MG63 (cell line): Measurements from ENCODE around the gene EFEMP2. TPM values are rescaled to one million over a fixed set of nuclear protein-coding genes. Genes with fewer than 3 reads are reported as not detected.
A peak's percentile ranks its signal among the peaks of the same experiment; 100 is the strongest.

ENCODE experiments used
- DNase-seq: peaks from one replicate; pipeline ENCODE4 v3.0.0-alpha.2; 2020
- H3K27me3 ChIP-seq: fragments of 250-450 bp; sonication (Bioruptor Pico); 2 replicates; pipeline ENCODE4 v1.5.1; 2020; ENCODE audit warnings: mild to moderate bottlenecking, moderate library complexity
- H3K36me3 ChIP-seq: fragments of 250-450 bp; sonication (Bioruptor Pico); 2 replicates; pipeline ENCODE4 v1.5.1; 2020; ENCODE audit warnings: mild to moderate bottlenecking, moderate library complexity
- H3K4me3 ChIP-seq: fragments of 250-450 bp; sonication (Bioruptor Pico); 2 replicates; pipeline ENCODE4 v1.5.1; 2020; ENCODE audit warnings: mild to moderate bottlenecking, moderate library complexity
- H3K9me3 ChIP-seq: fragments of 250-450 bp; sonication (Bioruptor Pico); 2 replicates; pipeline ENCODE4 v1.5.1; 2020; ENCODE audit warnings: mild to moderate bottlenecking, moderate library complexity
- total RNA-seq: library from RNA; depleted of rRNA; stranded (reverse); fragments of >200 nt; shearing (Covaris generic); gene quantifications from 2 replicates; pipeline ENCODE4 v1.2.3, GENCODE V29; 2014; ENCODE audit warnings: low replicate concordance; rRNA removed

Gene EFEMP2
- 29.0 and 43.2 TPM in 2 replicates for total RNA-seq

DNA sequence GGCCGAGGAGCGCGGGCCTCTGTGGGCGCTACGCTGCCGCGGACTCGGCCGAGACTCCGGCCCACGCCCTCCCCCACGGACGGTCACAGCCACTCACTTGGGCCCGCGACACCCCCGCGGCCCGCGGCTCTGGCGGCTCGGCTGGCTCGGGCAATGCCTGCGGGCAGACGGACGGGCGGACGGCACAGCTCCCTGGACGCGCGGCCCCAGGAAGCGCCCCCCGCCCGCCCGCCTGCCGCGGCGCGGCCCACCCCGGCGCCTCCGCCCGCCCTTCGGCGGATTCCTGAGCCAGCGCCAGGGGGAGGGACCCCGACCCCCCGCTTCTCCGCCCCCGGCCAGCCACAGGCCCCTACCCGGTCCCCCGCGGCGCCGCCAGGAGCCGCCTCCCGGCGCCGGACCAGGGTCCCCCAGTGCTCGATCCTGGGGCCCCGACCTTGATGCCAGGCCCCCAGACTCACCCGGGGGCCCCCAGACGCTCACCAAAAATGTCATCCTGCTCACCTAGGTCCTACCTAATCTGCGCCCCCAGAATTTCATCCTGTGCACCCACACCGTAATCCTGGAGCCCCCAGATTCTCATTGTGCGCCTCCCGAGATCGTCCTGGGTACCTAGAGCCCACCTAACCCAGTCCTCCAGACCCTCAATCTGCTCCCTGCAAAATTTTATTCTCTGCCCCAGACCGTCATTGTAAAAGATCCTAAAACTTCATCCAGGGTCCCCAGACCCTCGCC lies at the start of gene EFEMP2:
Gene EFEMP2 (minus strand): TSS at position 215 of the 732 bp plus-strand sequence. CDS start 446 bp downstream, outside the sequence.
- no peaks in the 10 kb centered on the region for H3K27me3 ChIP-seq
- H3K9me3 ChIP-seq = no peaks in the 10 kb centered on the region
- peak; percentile 79 for DNase-seq

DNA sequence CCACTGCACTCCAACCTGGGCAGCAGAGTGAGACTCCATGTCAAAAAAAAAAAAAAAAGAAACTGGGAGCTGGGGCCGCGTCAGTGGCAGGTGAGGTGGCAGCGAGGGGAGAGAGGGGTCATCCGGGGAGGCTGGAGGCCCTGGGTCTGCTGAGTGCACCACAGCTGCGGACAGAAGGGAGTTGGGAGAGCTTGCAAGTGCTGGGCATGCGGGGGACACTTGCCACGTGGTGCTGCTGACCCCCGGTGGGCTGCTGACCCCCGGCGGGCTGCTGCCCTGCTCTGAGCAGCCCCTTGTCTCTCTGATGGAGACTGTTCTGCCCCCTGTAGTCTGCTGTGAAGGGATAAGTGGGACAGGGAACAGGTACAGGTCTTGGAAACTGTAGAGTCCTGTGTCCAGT lies 49.3 kb upstream of the EFEMP2 start:
- H3K36me3 ChIP-seq = peaks cover 62% of the 10 kb centered on the region
- no peak for DNase-seq
- no peaks in the 10 kb centered on the region for H3K27me3 ChIP-seq
- no peaks in the 10 kb centered on the region for H3K9me3 ChIP-seq
- H3K4me3 ChIP-seq = no peak overlapping the region

More for the DNA sequence above, at the start of gene EFEMP2:
- H3K36me3 ChIP-seq = peaks cover 38% of the 10 kb centered on the region
- peak within 1 kb of the TSS; percentile 74 for H3K4me3 ChIP-seq

DNA sequence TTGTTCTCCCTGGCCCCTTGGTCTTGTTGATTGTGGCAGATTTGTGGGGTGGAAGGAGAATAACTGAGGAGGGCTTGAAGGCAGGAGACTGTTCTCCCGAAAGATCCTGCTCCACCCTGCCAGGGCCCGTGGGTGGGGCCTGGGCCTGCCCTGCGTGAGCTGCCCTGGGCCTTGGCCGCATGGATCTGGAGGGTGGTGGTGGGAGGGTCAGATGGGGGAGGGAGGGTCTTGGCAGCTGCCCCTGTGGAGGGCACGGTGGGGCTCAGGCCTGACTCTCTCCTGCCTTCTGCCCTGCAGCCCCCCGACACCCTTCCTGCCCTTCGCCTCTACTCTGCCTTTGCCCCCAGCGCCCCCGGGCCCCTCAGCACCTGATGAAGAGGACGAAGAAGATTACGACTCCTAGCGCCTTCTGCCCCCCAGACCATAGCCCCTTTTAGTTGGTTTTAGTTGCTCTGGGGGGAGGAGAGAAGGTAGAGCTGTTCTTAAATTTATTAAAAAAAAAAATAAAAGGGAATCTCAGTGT lies 48.5 kb upstream of the EFEMP2 start:
- H3K9me3 ChIP-seq = no peaks in the 10 kb centered on the region
- no peaks in the 10 kb centered on the region for H3K27me3 ChIP-seq
- peaks cover 65% of the 10 kb centered on the region for H3K36me3 ChIP-seq
- no peak for DNase-seq
- peak overlapping the region; percentile 84; the same call in 1 of the 2 replicates for H3K4me3 ChIP-seq

DNA sequence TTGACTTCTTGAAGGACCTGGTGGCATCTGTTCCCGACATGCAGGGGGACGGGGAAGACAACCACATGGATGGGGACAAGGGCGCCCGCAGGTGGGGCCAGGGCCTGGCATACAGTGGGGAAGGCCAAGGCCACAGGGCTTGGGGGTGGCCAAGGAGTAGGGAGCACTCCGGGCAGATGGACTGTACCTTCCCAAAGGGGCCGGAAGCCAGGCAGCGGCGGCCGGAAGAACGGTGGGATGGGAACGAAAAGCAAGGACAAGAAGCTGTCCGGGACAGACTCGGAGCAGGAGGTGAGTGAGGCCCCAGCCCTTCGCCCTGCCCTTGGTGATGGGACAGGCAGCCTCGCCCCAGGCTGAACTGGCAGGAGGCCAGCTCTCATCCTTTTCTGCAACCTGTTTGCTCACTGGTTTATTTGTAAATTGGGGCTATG lies 47.8 kb upstream of the EFEMP2 start:
- no peak for DNase-seq
- H3K27me3 ChIP-seq = no peaks in the 10 kb centered on the region
- H3K36me3 ChIP-seq = peaks cover 59% of the 10 kb centered on the region
- peak overlapping the region; percentile 84 for H3K4me3 ChIP-seq
- H3K9me3 ChIP-seq = no peaks in the 10 kb centered on the region

DNA sequence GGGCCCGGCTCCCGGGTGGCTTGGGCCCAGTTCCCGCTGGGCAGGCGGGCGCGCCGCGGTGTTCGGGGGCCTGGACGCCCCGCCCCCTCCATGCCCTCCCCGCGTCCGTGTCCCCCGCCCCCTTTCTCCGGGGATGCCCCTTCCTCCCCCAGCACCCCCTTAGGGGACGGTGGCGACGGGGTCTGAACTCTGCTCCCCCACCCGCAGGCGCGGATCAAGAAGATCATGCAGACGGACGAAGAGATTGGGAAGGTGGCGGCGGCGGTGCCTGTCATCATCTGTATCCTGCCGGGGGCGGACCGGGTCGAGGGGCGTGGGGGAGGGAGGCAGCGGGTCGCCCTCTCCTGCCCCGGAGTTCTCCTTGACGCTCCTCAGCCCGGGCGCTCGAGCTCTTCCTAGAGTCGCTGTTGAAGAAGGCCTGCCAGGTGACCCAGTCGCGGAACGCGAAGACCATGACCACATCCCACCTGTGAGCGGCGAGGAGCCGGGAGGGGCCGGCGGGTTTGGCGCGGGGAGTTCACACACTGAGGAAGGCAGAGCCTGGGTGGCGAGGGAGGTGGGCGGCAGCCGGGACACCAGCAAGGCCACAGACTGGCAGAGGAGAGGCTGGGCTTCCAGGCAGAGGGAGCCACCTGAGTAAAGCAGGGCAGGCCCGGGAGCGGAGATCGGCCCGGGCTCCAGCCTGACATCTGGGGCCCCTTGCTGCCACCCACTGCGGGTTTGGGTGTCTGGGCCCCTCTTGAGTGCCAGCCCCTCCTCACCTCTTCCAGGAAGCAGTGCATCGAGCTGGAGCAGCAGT lies 47.2 kb upstream of the EFEMP2 start:
- Histone ChIP-seq H3K9me3 (no peaks in the 10 kb centered on the region), H3K27me3 (no peaks in the 10 kb centered on the region), H3K4me3 (peak overlapping the region; percentile 84), H3K36me3 (peaks cover 58% of the 10 kb centered on the region)
- DNase-seq = peak; percentile 51

DNA sequence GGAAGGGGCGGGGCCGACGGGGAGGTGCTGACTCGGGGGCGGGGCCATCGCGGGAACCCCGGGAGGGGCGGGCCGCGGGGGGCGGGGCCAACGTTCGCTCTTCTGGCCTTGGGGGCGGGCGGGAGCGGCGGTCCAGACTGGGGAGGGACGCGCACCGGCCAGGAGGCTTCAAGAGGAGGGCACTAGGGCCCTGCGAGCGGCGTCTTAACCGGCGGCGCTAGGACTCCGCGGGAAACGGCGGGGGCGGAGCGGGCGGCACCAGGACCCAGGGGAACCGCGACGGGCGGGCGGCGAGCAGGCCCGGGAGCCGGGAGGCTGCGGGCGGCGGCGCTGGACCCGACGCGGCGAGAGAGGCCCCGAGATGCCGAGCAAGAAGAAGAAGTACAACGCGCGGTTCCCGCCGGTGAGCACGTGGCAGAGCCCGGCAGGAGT lies 46.6 kb upstream of the EFEMP2 start, which contains the start of gene DRAP1:
Gene DRAP1 (plus strand): TSS at position 286 of the 432 bp plus-strand sequence. CDS start 76 bp downstream, at position 362.
- Histone ChIP-seq H3K27me3 (no peaks in the 10 kb centered on the region), H3K4me3 (peak within 1 kb of the TSS; percentile 84), H3K36me3 (peaks cover 58% of the 10 kb centered on the region), H3K9me3 (no peaks in the 10 kb centered on the region)
- DNase-seq = peak; percentile 99

DNA sequence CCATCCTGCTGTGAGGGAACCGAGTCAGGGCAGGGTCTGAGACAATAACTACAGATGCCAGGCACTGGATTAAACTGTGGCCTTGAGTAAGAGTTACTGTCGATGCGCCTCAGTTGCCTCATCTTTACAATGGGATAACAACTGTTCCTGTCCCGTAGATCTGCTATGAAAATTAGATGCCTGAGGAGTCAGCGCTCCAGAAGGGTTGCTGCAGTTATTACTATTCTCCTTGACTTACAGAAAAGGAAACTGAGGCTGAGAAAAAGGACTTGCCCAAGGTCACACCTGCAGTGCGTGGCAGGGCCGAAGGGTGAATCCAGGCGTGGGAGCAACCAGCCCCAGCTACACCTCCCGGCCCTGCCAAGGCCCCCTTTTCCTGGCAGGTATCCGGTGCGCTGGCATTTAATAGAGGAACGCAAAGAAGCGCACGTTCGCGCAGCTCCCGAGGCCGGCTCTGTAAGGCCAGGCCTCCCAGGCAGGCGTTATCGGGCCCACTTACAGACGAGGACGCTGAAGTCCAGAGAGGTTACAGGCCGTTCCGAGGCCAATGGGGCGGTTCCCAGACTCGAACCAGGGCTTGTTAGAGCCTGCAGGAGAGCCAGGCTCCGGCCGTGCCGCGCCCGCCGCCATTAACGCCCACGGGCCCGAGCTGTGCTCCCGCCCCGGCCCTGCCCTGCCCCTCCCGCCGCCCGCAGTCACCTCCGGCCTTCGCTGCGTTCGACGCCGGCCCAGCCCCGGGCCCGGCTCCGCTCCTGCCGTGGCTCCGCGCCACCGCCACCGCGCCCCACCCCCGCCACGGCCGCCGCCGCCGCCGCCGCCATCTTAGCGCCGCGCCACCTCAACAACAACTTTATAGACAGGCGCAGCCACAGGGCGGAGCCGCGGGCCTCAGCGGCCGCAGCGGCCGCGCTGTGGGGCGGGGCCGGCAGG lies 45.9 kb upstream of the EFEMP2 start, which contains the start of gene C11orf68:
Gene C11orf68 (minus strand): TSS at position 852 of the 930 bp plus-strand sequence. CDS start 31 bp downstream, at position 821.
- DNase-seq = no peak
- H3K36me3 ChIP-seq = peaks cover 56% of the 10 kb centered on the region
- no peaks in the 10 kb centered on the region for H3K9me3 ChIP-seq
- peak within 1 kb of the TSS; percentile 84 for H3K4me3 ChIP-seq
- no peaks in the 10 kb centered on the region for H3K27me3 ChIP-seq

DNA sequence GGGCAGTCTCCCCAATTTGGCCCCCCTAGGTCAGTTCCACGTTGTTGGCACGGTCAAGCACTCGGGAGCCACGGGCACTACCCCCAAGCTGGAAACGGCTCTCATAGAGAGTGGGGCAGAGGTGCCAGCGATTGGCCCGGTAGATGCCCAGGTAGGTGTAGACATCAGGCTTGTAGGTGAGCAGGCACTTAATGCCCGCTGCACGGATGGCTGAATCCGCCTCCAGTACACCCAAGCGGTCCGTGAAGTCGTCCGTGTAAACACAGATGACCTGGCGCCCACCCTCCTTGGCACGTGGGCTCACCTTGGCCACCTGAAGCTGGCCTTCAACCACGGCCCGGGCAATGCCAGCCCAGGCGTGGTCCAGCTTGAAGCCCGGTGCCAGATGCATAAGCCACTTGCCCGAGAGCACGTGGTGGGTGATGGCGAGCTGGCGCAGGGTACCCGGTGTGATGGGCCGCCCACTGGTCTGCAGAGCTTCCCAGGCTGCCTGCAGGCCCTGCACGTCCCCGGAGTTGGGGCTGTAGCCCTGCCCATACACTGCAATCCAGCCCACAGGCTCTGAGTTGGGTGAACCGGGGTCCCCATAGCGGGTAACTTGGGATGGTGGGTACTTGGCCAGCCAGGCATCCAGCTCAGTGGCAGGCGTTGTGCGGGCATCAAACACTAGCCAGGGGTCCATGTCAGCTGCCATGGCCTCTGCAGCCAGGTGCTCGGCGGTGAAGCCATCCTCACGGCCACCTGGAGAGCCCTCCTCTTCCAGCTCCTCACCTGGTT lies 45.0 kb upstream of the EFEMP2 start:
- H3K9me3 ChIP-seq = no peaks in the 10 kb centered on the region
- DNase-seq = peak; percentile 83
- peaks cover 47% of the 10 kb centered on the region for H3K36me3 ChIP-seq
- H3K4me3 ChIP-seq = peak overlapping the region; percentile 77
- H3K27me3 ChIP-seq = no peaks in the 10 kb centered on the region

DNA sequence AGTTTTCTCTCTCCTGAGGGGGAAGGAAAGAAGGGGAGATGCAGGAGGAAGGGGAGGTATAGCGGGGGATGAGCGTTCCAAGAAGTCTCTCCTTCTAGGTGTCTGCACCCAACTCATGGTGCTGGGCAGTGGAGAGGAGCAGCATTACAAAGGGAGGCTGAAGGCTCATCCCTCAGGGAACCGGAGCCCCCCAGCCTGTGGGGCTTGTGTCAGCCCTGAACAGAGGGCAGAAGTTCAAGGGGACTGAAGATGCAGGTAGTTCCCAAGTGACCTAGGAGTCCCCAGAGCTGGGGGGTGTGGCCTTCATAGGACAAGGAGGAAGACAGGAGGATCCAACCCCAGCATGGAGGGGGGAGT lies 44.5 kb upstream of the EFEMP2 start:
- no peaks in the 10 kb centered on the region for H3K27me3 ChIP-seq
- H3K36me3 ChIP-seq = peaks cover 42% of the 10 kb centered on the region
- no peak for DNase-seq
- no peaks in the 10 kb centered on the region for H3K9me3 ChIP-seq
- H3K4me3 ChIP-seq = peak overlapping the region; percentile 77

DNA sequence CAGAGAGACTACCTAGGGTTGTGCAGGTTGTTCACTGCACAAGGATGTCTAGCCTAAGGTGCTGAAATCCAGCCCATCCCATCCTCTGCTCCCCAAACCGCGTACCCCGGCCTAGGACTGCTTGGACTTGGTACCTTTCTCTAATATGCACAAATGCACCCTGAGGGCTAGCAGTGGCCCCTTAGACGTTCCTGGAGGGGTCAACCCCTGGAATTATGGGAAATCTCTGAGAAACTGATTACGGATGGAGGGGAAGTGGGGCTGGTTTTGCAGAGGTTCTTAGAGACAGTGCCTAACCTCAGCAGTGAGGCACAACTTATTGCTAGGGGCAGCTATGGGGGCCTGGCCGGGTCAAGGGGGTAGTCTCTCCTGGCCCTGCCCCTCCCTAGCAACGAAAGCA lies 43.8 kb upstream of the EFEMP2 start:
- no peak for DNase-seq
- Histone ChIP-seq H3K36me3 (peaks cover 35% of the 10 kb centered on the region), H3K9me3 (no peaks in the 10 kb centered on the region), H3K27me3 (no peaks in the 10 kb centered on the region), H3K4me3 (peak overlapping the region; percentile 77)

DNA sequence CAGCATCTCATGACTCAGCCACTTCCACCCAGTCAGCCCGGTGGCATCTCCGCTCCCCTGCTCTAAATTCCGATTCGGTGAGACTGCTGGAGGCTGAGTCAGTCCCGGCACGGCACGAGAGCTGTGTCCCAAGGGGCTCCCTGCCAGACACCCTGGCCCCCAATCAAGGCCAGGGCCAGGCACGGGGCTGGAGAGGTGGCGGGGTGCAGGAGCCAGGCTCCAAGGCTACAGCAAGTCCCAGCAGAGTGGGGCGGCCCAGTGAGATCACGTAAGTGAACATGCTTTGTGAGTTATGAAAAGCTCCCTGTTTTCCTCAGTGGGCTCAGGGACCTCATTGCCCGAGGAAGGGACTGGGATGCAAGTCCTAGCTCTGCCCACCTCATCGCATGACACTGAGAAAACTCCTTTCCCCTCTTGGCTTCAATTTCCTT lies 43.2 kb upstream of the EFEMP2 start:
- Histone ChIP-seq H3K27me3 (no peaks in the 10 kb centered on the region), H3K9me3 (no peaks in the 10 kb centered on the region), H3K36me3 (peaks cover 33% of the 10 kb centered on the region), H3K4me3 (peak overlapping the region; percentile 77)
- peak; percentile 99 for DNase-seq

DNA sequence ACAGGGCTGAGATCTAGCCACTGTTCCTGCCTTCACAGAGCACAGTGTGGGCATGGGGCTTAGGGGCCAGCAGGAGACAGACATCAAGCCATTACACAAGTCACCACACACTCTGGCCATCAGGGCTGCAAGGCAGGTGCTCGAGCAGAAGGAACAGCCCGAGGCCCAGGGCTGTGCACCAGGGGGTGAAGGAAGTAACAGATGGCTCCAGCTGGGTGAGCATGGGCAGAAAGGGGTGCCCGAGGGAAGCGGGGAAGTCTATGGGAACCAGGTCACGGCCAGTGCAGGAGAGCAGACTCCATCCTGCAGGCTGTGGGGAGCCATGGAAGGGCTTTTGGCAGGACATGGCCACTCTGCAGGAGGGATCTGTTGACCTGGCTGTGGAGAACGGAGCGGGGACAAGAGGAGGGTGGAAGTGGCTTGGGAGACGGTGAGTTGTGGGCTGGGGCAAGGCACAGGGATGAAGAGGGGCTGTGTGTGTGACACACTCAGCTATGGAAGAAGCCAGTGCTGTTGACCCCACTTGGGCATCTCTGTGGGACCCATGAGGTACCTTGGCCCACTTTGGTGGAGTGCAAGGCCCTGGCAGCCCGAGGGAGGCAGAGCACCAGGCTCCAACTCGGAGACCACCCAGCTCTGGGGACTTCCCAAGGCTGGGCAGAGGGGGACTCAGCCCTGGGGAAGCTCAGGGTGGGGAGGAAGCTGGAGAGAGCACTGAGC lies 42.7 kb upstream of the EFEMP2 start:
- Histone ChIP-seq H3K27me3 (no peaks in the 10 kb centered on the region), H3K36me3 (peaks cover 27% of the 10 kb centered on the region), H3K9me3 (no peaks in the 10 kb centered on the region), H3K4me3 (no peak overlapping the region)
- DNase-seq = peak; percentile 72

DNA sequence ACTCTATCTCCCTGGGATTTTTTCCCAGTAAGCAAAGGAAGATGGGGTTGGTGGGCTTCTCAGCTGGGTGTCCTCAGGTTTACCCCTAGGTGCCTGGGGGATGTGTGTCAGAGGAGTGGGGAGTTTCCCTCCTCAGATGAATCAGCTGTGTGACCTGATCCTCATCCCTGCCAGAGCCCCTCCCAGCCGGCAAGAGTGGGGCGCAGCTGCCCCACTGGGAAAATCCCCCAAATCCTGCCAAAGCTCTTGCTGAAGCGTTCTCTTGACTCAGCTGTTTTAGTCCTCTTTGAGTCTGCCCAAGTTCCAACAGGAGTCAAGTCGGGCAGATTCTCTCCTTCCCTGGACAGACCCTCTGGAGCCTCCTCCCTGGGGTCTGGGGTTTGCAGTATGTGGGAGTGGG lies 40.2 kb upstream of the EFEMP2 start:
- H3K9me3 ChIP-seq = no peaks in the 10 kb centered on the region
- peaks cover 15% of the 10 kb centered on the region for H3K36me3 ChIP-seq
- H3K4me3 ChIP-seq = no peak overlapping the region
- H3K27me3 ChIP-seq = no peaks in the 10 kb centered on the region
- peak; percentile 88 for DNase-seq

DNA sequence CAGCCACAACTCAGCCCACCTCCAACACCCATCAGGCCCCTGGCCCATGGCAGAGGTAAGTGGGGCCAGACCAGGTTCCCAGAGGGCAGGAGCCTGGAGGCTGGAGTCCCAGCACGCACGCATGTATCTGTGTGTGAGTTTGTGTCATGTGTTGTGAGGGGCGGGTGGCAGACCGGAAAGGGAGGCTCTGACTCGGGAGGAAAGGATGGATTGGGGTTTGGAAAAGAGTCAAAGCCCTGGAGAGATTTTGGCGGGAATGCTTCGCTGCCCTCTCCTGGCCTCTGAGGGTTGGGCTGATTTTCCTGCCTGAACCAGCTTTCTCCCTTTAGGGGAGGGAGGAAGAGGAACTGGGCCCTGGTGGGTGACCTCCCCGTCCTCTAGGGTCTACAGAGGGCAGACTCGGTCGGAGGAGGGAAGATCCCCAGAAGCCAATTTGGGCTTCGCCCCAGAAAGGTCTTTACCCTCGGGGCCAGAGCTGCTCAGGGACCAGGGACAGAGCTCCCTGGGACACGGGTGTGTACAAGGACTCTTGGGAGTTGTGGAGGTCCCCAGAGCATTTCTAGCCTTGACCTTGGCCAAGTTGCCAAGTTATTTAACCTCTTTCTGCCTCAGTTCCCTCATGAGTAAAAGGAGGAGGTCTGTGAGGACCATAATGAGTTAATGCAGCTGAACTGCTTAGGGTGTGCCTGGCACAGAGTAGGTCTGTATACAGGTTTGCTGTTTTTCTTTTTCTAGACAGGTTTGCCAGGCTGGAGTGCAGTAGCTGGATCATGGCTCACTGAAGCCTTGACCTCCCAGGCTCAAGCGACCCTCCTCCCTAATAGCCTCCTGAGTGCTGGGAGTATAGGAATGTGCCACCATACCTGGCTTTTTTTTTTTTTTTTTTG lies 39.3 kb upstream of the EFEMP2 start:
- no peaks in the 10 kb centered on the region for H3K9me3 ChIP-seq
- H3K4me3 ChIP-seq = no peak overlapping the region; the same call in 1 of the 2 replicates
- H3K36me3 ChIP-seq = peaks cover 6% of the 10 kb centered on the region
- no peaks in the 10 kb centered on the region for H3K27me3 ChIP-seq
- peak; percentile 97 for DNase-seq
